Liver (tissue), 9 donors: ENCODE measurements around the gene ARHGAP21. TPM values are rescaled to one million over a fixed set of nuclear protein-coding genes. Genes with fewer than 3 reads are reported as not detected.
"Not testable (repeated sequence)": the region's sequence is repeated elsewhere in the genome, so short reads cannot be mapped to it uniquely, and the experiment has no call there.

Experiments
- DNase-seq: peaks from one replicate; pipeline ENCODE4 v3.0.0-alpha.2; 2017; ENCODE audit warnings: low spot score
- H3K27ac ChIP-seq, 2 donors: one replicate each; pipeline ENCODE4 v1.7.0; 2013; ENCODE audit warnings: inconsistent platforms in 2 of 2, low read length in 2 of 2, control low read depth in 1 of 2, low read depth in 1 of 2, mild to moderate bottlenecking in 1 of 2
- H3K27me3 ChIP-seq, 4 donors: one replicate each; pipeline versions ENCODE4 v1.6.1 to v1.7.0; 2013; ENCODE audit warnings: low read length in 3 of 4, inconsistent platforms in 1 of 4, mild to moderate bottlenecking in 1 of 4, moderate library complexity in 1 of 4; ENCODE audit not compliant: control insufficient read depth in 4 of 4, insufficient read depth in 4 of 4
- H3K36me3 ChIP-seq, 4 donors: one replicate each; pipeline versions ENCODE4 v1.6.1 to v1.7.0; 2013; ENCODE audit warnings: low read length in 3 of 4, mild to moderate bottlenecking in 3 of 4, low read depth in 1 of 4, moderate library complexity in 1 of 4; ENCODE audit not compliant: control insufficient read depth in 4 of 4, insufficient read depth in 3 of 4
- H3K4me1 ChIP-seq, 4 donors: one replicate each; pipeline versions ENCODE4 v1.6.1 to v1.7.0; 2013; ENCODE audit warnings: low read length in 3 of 4, mild to moderate bottlenecking in 3 of 4, moderate library complexity in 1 of 4; ENCODE audit not compliant: control insufficient read depth in 4 of 4, insufficient read depth in 4 of 4
- H3K4me3 ChIP-seq, 3 donors: one replicate each; pipeline versions ENCODE4 v1.6.1 to v1.7.0; 2013; ENCODE audit warnings: low read length in 3 of 3, control low read depth in 1 of 3, low read depth in 1 of 3, mild to moderate bottlenecking in 1 of 3
- H3K9ac ChIP-seq, 2 donors: one replicate each; pipeline ENCODE4 v1.7.0; 2013; ENCODE audit warnings: low read length in 2 of 2, mild to moderate bottlenecking in 2 of 2, moderate library complexity in 2 of 2, control low read depth in 1 of 2, low read depth in 1 of 2
- H3K9me3 ChIP-seq, 4 donors: one replicate each; pipeline versions ENCODE4 v1.6.1 to v1.7.0; 2013; ENCODE audit warnings: low read length in 3 of 4; ENCODE audit not compliant: control insufficient read depth in 4 of 4
- ATF3 ChIP-seq: IDR thresholded peaks from 2 replicates; pipeline ENCODE4 v1.6.1; 2016; ENCODE audit warnings: antibody characterized with exemption
- EGR1 ChIP-seq, 2 donors: IDR thresholded peaks; 2 replicates each; pipeline ENCODE4 v1.6.1; 2016 to 2018; ENCODE audit warnings: antibody characterized with exemption in 2 of 2, low read depth in 2 of 2
- FOXA1 ChIP-seq: IDR thresholded peaks from 2 replicates; pipeline ENCODE4 v1.6.1; 2016; ENCODE audit warnings: antibody characterized with exemption
- FOXA2 ChIP-seq: IDR thresholded peaks from 2 replicates; pipeline ENCODE4 v1.6.1; 2016; ENCODE audit warnings: antibody characterized with exemption
- GABPA ChIP-seq, 2 donors: IDR thresholded peaks in 1 of 2; conservative IDR thresholded peaks in 1 of 2; 2 replicates each; pipeline ENCODE4 v1.6.1; 2016; ENCODE audit warnings: antibody characterized with exemption in 2 of 2, mild to moderate bottlenecking in 1 of 2, moderate library complexity in 1 of 2
- HNF4A ChIP-seq, 2 donors: conservative IDR thresholded peaks; 2 replicates each; pipeline ENCODE4 v1.6.1; 2016; ENCODE audit warnings: antibody characterized with exemption in 2 of 2, mild to moderate bottlenecking in 2 of 2
- HNF4G ChIP-seq: IDR thresholded peaks from 2 replicates; pipeline ENCODE4 v1.6.1; 2016; ENCODE audit warnings: antibody characterized with exemption
- JUND ChIP-seq, 2 donors: IDR thresholded peaks; 2 replicates each; pipeline ENCODE4 v1.6.1; 2016; ENCODE audit warnings: antibody characterized with exemption in 2 of 2
- MAX ChIP-seq: IDR thresholded peaks from 2 replicates; pipeline ENCODE4 v1.6.1; 2016; ENCODE audit warnings: antibody characterized with exemption
- NR2F2 ChIP-seq: IDR thresholded peaks from 2 replicates; pipeline ENCODE4 v1.6.1; 2016; ENCODE audit warnings: antibody characterized with exemption
- RAD21 ChIP-seq, 2 donors: IDR thresholded peaks; 2 replicates each; pipeline ENCODE4 v1.6.1; 2016; ENCODE audit warnings: antibody characterized with exemption in 2 of 2, mild to moderate bottlenecking in 2 of 2
- REST ChIP-seq: IDR thresholded peaks from 2 replicates; pipeline ENCODE4 v1.6.1; 2016; ENCODE audit warnings: antibody characterized with exemption, mild to moderate bottlenecking
- RXRA ChIP-seq, 2 donors: IDR thresholded peaks; 2 replicates each; pipeline ENCODE4 v1.6.1; 2017 to 2018; ENCODE audit warnings: antibody characterized with exemption in 2 of 2, mild to moderate bottlenecking in 1 of 2
- SP1 ChIP-seq: IDR thresholded peaks from 2 replicates; pipeline ENCODE4 v1.6.1; 2018; ENCODE audit warnings: antibody characterized with exemption, mild to moderate bottlenecking
- TAF1 ChIP-seq: conservative IDR thresholded peaks from 2 replicates; pipeline ENCODE4 v1.6.1; 2016; ENCODE audit warnings: antibody characterized with exemption, mild to moderate bottlenecking
- YY1 ChIP-seq: IDR thresholded peaks from 2 replicates; pipeline ENCODE4 v1.6.1; 2016; ENCODE audit warnings: antibody characterized with exemption, mild to moderate bottlenecking
- ZBTB33 ChIP-seq: IDR thresholded peaks from 2 replicates; pipeline ENCODE4 v1.6.1; 2016; ENCODE audit warnings: antibody characterized with exemption
- WGBS: extraction: QIAGEN DNeasy Blood & Tissue Kit; methylation state at CpG from one replicate; pipeline ENCODE4 v1.1.7; 2013; 5-methylcytosine and 5-hydroxymethylcytosine counted together
- polyA plus RNA-seq, 2 donors: library from polyadenylated mRNA; stranded (reverse) in 1 of 2; unstranded in 1 of 2; fragments of 200-250 nt in 1 of 2; fragments of >200 nt in 1 of 2; fragmentation: Nextera tagmentation in 1 of 2; extraction: Ambion mirVana in 1 of 2; gene quantifications; one replicate each; pipeline versions ENCODE4 v1.2.1 to v1.2.3, GENCODE V29; 2013 to 2015
- total RNA-seq, 2 donors: library from RNA; depleted of rRNA; stranded (reverse); fragments of >200 nt; gene quantifications; one replicate each; pipeline ENCODE4 v1.2.3, GENCODE V29; 2014
- donor health status: healthy.
- donor health status: healthy.
- donor health status: healthy.
- donor health status: healthy.
- donor health status: healthy.

The ARHGAP21 gene
- total and polyA plus RNA-seq, 4 donors, result 7.8 to 30.6 (median 15.7) TPM

- H3K36me3 ChIP-seq, H3K9me3 ChIP-seq, H3K27me3 ChIP-seq, H3K9ac ChIP-seq, H3K4me3 ChIP-seq, DNase-seq, H3K27ac ChIP-seq: not testable (repeated sequence)
- peaks cover 5 to 17% (median 12%) of the 10 kb centered on the region in 4 donors for H3K4me1 ChIP-seq
- 95% methylated on average over 5 of the region's 5 CpGs for WGBS
Measured at GRCh38 chr10:24726029-24726428, 2.3 kb upstream of the ARHGAP21 start.

GRCh38 chr10:24724381-24725228, 918 bp upstream of the ARHGAP21 start:
- Histone ChIP-seq H3K4me1 (peaks cover 6 to 32% (median 26%) of the 10 kb centered on the region in 4 donors), H3K9ac (peak overlapping the region; percentile 52 to 82), H3K9me3 (no peaks in the 10 kb centered on the region), H3K27me3 (no peaks in the 10 kb centered on the region), H3K4me3 (peak overlapping the region; percentile 75 to 96 (median 91)), H3K36me3 (no peaks in the 10 kb centered on the region), H3K27ac (peak overlapping the region; percentile 91 to 98)
- no peak for TF ChIP-seq JUND (IDR thresholded peaks at IDR 0.05)
- TF ChIP-seq RXRA (IDR thresholded peaks at IDR 0.05), result peak; percentile 24 to 48
- TF ChIP-seq HNF4A (conservative IDR thresholded peaks at IDR 0.05), result peak in 1 of 2 donors; percentile 15
- peak; percentile 80 for TF ChIP-seq SP1
- no peak for TF ChIP-seq MAX
- TF ChIP-seq HNF4G, result no peak
- peak in 1 of 2 donors; percentile 46 for TF ChIP-seq EGR1 (IDR thresholded peaks at IDR 0.05; ENCODE audit: low read depth in 2 of 2)
- TF ChIP-seq FOXA1, result no peak
- TF ChIP-seq NR2F2, result no peak
- TF ChIP-seq ZBTB33, result no peak
- TF ChIP-seq RAD21 (IDR thresholded peaks at IDR 0.05), result peak; percentile 9 to 25
- TF ChIP-seq YY1, result no peak
- TF ChIP-seq ATF3, result no peak
- no peak for TF ChIP-seq FOXA2
- no peak for TF ChIP-seq GABPA (IDR thresholded peaks at IDR 0.05 in 1 of 2, conservative IDR thresholded peaks at IDR 0.05 in 1 of 2)
- TF ChIP-seq TAF1, result peak; percentile 65
- peak; percentile 20 for TF ChIP-seq REST
- under 1% methylated on average over 52 of the region's 52 CpGs for WGBS
- peak; percentile 98 for DNase-seq
